Measurements from ENCODE around the gene RCC1.
"Not testable (repeated sequence)": the region's sequence is repeated elsewhere in the genome, so short reads cannot be mapped to it uniquely, and the experiment has no call there.

RCC1 gene

DNA sequence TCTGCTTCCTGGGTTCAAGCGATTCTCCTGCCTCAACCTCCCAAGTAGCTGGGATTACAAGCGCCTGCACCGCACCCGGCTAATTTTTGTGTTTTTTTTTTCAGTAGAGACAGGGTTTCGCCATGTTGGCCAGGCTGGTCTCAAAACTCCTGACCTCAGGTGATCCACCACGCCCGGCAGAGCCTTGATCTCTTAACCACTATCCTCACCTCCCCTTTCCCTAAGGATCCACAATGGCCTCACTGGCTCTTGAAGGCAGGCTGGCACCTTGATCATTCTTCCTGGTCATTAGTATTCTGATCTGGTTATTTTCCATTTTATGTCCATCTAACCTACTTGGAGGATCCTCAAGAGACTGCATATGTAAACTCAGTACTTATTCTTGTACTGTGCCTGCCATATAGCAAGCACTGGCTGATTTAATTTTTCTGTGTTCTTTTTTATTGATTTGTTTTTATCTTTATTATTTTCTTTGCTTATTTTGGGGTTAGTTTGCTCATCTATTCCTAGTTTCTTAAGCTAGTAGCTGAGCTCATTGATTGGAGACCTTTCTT is 6.3 kb downstream of the RCC1 start:
- no peak for DNase-seq

DNA sequence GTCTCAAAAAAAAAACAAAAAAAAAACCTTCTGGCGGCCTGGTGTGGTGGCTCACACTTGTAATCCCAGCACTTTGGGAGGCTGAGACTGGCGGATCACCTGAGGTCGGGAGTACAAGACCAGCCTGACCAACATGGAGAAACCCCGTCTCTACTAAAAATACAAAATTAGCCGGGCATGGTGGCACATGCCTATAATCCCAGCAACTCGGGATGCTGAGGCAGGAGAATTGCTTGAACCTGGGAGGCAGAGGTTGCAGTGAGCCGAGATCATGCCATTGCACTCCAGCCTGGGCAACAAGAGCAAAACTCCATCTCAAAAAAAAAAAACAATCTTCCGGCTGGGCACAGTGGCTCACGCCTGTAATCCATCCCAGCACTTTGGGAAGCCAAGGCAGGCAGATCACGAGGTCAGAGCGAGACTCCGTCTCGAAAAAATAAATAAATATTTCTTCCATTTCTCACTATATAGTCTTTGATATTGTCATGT is 8.6 kb downstream of the RCC1 start:
- not testable (repeated sequence) for DNase-seq

DNA sequence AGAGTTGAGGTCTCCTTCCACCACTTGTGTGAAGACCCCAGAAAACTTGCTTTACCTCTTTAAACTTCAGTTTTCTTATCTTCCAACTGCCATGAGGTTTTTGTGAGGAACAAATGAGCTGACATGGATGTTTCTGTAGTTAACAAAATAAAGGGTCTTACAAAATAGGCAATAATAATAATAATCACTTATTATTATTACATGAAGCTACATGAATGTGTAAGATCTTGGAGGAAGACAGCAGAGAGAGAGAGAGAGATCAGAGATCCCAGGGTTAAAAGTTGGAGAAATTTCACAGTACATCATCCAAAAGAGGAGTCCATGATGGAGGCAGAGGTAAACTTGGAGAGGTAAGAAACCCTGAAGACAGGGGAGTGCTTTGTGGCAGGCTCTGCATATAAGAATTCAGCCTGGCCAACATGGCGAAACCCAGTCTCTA is 10.7 kb downstream of the RCC1 start:
- no peak for DNase-seq

DNA sequence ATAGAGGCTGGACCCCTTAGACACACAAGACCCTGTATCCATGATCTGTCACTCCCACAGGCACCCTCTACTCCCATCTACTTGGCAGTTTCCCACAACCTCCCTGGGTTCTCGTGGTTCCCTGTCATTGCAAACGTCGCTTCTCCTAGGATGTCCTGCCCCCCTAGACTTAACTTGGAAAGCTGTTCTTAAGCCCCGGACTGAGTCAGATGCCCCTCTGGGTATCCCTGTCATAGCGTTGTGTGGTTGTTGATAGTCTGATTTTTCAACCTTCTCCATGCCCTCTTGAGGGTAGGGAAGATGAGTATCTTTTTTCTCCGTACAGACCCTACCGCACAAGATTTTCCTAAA is 11.8 kb downstream of the RCC1 start:
- no peak for DNase-seq

DNA sequence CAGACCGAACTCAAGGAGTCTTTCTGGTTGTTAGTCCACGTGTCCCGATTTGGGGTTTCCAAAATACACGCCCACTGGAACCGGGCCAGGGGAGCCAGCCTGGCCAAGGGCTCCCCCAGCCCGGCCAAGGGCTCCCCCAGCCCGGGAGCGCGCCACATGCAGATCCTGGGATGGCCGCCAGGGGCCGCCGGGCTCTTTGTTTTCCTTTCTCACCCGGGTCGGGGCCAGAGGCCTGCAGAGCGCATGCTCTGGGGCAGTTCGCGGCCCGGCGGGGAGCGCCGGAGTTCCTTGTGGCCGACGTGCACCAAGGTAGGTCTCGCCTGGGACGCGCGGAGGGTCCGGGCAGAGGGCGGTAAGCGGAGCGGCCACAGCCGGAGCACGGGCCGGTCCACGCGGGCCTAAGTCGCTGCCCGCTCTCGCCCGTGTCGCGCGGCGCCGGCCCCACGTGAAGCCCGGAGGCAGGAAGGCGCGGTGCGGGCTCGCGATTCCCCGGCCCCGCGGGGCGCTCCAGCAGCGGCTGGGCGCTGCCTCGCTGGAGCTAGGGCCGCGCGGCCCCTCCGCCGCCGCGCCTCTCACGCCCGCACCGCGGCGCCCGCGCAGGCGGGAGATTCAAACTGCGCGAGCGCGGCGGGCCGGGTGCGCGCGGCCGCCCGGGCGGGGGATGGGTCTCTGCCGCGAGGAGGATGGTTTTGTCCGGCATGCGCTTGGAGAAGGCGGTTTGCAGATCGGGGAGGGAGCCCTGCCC is 12.3 kb downstream of the RCC1 start:
- peak; percentile 35 for DNase-seq

DNA sequence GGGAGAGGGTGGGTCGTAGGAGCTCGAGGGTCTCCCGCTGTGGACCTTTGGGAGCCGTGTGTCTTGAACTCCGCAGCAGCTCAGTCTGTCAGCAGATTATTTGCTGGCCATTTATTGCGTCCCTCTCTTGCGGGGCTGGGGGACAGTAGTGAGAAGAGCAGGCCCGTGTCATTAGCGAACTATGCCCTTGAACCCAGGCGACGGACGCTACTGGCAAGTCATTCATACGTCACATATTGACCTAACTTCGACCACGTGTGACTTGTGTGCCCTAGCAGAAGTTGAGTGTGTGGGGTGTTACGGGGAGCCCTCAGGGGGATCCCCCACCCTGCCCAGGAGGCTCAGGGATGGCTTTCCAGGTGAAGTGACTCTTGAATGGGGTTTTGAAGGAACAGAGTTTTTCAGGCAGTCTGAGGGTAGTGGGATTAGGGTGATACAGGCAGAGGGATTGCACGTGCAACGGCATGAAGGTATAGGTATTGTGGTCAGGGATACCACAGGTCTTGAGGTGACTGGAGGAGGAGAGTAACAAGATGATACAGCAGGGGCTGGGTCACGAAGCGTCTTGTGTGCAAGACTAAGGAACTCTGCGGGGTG is 13.0 kb downstream of the RCC1 start:
- no peak for DNase-seq

DNA sequence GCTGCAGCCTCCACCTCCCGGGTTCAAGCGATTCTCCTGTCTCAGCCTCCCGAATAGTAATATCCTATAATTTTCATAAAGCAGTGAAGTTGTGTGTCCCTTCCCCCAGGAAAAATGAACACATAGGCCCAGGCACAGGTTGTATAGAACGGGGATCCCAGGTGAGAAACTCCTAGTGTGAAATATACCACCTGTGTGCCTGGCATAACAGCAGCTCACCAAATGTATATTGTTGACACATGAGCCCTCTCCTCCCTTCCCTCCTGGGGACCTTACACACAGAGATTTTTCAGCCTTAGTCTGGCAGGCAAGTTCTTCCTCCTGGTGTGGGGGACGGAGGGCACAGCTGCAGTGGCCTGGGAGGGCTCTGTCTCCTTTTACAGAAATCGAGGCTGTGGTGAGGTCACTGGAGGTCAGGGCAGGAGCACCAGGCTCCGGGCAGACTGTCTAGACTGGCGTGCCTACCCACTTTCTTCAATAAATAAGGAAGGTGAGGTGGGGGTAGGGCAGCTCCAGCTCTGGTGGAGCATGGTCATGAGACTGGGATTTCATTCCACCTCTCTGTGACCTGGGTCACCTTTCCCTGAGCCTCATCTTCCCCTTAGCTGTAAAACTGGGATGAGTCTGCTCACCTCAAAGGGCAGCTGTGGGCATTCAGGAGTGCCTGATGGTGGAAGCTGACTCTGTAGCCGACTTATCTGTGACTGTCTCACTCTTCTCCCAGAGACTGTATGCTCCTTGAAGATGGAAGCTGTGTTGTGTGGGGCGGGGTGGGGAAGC is 14.3 kb downstream of the RCC1 start:
- DNase-seq, result no peak

DNA sequence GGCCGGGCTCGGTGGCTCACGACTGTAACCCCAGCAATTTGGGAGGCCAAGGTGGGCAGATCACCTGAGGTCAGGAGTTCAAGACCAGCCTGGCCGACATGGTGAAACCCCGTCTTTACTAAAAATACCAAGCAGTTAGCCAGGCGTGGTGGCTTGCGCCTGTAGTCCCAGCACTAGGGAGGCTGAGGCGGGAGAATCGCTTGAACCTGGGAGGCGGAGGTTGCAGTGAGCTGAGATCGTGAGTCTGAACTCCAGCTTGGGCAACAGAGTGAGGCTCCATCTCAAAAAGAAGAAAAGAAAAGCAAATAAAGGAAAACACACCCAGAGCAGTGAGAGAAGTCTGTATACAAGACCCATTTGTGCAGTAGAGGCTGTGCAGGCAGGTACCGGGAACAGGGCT is 15.0 kb downstream of the RCC1 start:
- not testable (repeated sequence) for DNase-seq

DNA sequence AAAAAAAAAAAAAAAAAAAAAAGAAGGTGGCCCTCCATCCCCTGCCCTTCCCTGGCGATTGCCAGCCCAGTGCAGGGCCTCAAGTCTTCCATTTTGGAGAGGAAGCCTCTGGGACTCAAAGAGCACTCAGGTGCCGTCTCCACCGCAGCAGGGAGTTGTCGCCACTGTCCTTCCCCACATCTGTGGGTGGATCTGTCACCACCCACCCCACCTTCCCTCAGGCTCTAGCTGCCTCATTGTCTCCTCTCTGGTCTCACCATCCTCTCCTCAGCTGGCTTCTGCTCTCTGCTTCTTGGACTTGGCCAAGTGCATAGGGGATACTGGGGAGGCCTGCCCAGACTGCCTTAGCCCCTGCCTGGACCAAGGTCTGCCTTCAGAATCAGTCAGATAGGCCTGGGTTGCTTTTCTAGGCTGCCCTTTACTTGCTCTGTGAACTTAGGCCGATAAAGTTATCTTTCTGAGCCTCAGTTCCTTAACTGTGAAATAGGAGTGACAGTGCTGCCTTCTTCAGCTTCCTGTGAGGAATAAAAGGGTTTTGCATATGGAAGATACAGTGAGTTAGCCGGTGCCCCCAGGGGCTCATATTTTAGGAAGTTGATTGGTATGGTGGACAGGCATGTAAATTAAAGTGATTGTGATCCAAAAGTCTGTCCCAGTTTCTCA is 15.8 kb downstream of the RCC1 start:
- no peak for DNase-seq

DNA sequence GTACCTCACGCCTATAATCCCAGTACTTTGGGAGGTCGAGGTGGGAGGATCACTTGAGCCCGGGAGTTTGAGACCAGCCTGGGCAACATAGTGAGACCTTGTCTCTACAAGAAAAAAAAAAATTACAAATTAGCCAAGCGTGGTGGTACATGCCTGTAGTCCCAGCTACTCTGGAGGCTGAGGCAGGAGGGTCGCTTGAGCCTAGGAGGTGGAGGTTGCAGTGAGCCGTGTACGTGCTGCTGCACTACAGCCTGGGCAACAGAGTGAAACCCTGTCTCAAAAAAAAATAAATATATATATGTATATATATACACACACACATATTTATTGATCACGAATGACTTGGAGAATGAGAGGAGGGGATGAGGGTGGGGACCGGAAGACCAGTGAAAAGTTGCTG is 16.7 kb downstream of the RCC1 start:
- not testable (repeated sequence) for DNase-seq

DNA sequence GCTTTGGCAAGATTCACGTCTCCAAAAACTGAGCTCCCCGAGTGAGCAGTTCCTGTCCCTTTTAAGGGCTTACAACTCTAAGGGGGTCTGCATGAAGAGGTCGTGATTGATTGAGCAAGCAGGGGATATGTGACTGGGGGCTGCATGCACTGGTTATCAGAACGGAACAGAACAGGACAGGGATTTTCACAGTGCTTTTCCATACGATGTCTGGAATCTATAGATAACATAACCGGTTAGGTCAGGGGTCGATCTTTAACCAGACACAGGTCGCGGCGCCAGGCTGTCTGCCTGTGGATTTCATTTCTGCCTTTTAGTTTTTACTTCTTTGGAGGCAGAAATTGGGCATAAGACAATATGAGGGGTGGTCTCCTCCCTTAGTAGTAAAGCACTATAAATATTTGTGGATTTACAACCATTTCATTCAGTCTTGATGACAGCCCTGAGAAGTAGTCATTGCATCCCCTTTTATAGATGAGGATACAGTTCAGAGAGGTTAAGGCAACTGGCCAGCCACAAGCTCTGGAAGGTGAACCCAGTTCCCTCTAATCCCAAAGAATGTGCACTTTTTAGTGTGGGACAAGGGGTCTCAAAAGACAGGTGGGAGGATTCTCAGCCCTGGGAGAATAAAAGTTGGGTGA is 19.3 kb downstream of the RCC1 start:
- not testable (repeated sequence) for DNase-seq

DNA sequence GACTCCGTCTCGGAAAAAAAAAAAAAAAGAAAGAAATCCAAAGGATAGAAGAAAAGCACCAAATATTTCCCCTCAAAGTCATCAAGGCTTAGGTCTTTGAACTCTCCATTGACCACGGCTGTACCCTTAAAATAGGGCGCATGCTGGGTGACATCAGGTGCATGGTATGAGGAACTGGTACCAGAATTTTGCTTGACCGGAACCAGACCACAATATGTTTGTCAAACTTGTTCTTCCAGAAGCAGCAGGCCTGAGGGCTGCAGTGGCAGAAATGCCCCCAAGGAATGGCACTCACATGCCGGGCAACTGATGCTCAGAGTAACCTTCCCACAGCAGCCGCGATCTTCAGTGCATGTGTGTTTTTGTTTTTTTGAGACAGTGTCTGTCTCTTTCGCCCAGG is 21.0 kb downstream of the RCC1 start:
- no peak for DNase-seq

DNA sequence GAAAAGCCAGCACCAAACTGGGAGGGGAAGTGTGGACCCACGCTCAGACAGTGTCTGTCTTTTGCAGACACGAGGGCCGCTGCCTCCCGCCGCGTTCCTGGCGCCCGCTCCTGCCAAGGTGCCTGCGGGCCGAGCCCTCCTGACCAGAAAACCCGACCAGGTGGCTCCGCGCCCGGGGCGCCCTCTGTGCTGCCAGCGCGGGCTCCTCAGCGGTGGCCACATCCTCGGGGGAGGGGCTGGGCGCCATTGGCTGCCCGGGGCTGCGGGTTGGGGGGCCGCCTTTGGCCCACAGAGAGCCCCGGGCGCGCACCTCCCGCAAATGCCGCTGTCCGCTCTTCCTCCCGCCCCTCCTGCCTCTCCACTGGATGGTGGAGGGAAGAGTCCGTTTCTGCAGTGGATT is 24.6 kb downstream of the RCC1 start:
- DNase-seq, result no peak

DNA sequence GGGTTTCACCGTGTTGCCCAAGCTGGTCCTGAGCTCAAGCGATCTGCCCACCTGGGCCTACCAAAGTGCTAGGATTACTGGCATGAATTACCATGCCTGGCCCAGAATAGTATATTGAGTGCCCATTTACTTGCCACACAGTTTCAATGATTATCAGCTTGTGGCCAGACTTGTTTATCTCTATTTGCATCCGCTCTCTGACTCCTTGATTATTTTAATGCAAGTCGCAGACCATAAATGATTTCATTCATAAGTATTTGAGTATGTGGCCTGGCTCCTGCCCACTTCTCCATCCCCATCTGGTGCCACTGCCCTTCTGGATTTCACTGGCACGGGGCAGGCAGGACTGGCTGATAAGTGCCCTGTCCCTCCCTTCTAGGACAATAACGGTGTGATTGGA is 28.8 kb downstream of the RCC1 start:
- no peak for DNase-seq

DNA sequence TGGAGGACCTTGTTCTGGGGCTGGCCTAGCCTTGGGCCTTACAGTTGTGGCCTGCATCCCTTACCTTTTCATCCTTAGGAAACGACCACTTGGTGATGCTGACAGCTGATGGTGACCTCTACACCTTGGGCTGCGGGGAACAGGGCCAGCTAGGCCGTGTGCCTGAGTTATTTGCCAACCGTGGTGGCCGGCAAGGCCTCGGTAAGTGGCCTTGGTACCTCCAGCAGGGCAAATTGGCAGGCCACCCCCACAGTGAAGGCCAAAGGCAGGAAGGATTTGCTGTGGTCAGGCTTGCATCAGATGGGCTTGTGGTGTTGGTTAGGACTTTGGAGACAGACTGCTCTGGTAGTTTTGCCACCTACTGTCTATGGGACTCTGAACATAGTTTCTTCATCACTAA is 29.3 kb downstream of the RCC1 start:
- no peak for DNase-seq

DNA sequence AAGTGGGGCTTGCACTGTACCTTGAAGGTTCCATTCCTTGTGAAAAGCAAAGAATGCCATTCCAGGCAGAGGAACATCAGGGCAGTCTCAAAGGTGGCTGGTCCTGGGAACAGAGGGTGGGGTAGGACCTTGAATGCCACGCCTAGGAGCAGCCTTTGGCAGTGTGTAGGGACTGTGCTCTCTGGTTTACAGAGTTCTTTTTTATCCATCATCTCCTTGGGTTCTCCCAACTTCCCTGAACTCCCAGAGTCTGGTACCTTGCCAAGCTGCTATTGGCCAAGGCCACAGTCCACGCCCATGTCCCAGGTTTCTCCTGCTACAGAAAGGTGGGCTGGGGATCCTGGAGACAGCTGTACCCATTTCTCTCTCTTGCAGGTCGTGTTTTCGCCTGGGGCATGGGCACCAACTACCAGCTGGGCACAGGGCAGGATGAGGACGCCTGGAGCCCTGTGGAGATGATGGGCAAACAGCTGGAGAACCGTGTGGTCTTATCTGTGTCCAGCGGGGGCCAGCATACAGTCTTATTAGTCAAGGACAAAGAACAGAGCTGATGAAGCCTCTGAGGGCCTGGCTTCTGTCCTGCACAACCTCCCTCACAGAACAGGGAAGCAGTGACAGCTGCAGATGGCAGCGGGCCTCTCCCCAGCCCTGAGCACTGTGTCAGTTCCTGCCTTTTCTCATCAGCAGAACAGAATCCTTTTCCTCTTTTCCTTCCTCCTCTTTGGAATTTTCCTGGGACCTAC is 31.8 kb downstream of the RCC1 start:
- no peak for DNase-seq

DNA sequence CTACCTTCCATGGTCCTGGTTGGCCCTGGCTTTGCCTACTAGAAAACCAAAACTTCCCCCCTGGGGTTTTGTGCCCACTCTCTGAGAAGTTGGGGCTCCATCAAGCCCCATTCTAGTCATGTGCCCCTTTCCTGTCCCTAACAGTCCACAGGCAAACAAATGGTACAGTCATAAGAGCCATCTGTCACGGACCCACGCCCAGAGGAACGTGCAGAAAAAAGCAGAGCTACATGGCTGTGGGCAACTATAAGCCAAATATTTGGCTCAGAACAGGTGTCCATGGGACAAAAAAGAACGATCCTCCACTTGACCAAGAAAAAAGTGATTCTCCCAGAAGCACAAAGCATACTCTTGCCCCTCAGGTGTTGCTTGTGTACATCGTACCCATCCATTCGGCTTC is 32.4 kb downstream of the RCC1 start:
- no peak for DNase-seq

DNA sequence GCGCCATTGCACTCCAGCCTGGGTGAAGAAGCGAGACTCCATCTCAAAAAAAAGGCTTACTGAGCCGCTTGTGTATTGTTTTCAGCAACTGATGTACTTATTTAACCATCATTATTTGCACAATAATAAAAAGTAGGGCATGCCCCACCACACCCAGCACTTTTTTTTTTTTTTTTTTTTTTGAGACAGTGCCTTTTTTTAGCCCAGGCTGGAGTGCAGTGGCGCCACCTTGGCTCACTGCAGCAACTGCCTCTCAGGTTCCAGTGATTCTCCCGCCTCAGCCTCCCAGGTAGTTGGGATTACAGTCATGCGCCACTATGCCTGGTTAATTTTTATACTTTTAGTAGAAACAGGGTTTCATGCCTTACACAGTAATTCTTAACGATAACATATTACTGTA is 34.8 kb downstream of the RCC1 start:
- DNase-seq, result no peak

DNA sequence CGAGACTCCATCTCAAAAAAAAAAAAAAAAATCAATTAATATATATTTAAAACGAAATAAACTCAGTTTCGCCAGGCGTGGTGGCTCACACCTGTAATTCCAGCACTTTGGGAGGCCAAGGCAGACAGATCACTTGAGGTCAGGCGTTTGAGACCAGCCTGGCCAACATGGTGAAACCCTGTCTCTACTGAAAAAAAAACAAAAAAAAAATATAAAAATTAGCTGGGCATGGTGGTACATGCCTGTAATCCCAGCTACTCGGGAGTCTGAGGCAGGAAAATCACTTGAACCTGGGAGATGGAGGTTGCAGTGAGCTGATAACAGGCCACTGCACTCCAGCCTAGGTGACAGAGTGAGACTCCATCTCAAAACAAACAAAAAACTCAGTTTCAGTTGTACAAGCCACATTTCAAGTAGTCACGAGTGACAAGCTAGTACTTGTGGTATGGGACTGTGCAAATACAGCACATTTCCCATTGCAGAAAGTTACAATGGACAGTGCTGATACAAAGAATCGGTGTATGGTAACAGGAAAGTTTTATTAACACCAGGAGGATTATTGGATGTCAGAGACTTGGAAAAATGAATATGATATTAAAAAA is 35.7 kb downstream of the RCC1 start:
- not testable (repeated sequence) for DNase-seq

DNA sequence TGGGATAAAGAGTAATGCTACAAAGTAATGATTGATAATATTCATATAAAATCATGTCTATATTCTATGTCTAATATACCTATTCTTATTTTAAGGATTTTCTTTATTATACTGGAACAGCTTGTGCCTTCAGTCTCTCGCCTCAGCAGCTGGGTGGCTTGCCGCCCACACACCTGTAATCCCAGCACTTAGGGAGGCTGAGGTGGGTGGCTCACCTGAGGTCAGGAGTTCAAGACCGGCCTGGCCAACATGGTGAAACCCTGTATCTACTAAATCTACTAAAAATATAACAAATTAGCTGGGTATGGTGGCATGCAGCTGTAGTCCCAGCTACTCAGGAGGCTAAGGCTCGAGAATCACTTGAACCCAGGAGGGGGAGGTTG is 39.4 kb downstream of the RCC1 start:
- no peak for DNase-seq

DNA sequence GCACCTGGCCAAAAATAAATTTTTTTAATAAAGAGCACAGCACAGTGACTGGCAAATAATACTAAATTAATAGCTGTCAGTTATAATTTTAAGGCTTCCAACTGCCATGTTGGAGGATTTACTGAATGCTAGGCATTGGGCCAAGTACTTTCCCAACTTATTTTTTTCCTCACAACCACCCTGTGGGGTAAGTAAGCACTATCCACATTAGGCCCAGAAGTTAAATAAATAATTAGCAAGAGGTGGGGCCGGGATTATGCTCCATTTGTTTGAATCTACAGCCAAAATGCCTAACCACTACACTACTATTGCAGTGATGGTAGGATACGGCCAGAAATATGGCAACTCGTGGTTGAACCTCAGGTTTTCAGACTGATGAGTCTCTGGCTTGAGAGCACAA is 42.5 kb downstream of the RCC1 start:
- DNase-seq, result no peak

DNA sequence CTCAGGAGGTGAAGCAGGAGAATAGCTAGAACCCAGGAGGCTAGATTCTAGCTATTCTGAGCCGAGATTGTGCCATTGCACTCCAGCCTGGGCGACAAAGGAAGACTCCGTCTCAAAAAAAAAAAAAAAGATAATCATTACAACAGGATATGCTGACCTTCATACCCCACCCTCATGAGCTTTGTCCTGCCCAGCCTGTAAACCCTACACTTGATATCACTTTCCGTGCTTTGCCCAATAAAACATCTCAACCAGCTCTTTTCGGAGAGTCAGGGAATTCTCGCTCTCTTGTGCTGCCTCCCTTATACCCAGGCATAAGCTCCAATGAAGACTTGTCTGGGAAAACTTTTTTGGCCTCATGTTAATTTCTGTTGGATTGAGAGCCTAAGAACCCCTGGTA is 45.5 kb downstream of the RCC1 start:
- DNase-seq, result no peak
